CD4-positive, alpha-beta T cell treated with Interleukin-10 for 1 hour (primary cell): Measurements from ENCODE around the gene BDH1.

Source experiments
- DNase-seq: peaks from one replicate; pipeline ENCODE4 v3.0.0-alpha.2; 2020

The BDH1 gene

GRCh38 chr3:197504641-197505121 is 51.1 kb downstream of the BDH1 start:
- DNase-seq: no peak

GRCh38 chr3:197504229-197504628 is 51.5 kb downstream of the BDH1 start:
- DNase-seq: no peak

- no peak for DNase-seq
Measured at GRCh38 chr3:197503652-197504051, 52.1 kb downstream of the BDH1 start.

GRCh38 chr3:197501879-197502620 is 53.7 kb downstream of the BDH1 start:
- peak; percentile 32 for DNase-seq

GRCh38 chr3:197501496-197501878 is 54.3 kb downstream of the BDH1 start:
- peak; percentile 16 for DNase-seq

GRCh38 chr3:197500812-197501211 is 55.0 kb downstream of the BDH1 start:
- DNase-seq: no peak

GRCh38 chr3:197499427-197499826 is 56.3 kb downstream of the BDH1 start:
- no peak for DNase-seq

- DNase-seq: no peak
Measured at GRCh38 chr3:197498499-197499241, 57.1 kb downstream of the BDH1 start.

GRCh38 chr3:197496746-197497125 is 59.0 kb downstream of the BDH1 start:
- no peak for DNase-seq

GRCh38 chr3:197495999-197496745 is 59.6 kb downstream of the BDH1 start:
- no peak for DNase-seq

- DNase-seq: no peak
Measured at GRCh38 chr3:197495499-197495898, 60.3 kb downstream of the BDH1 start.

- DNase-seq: no peak
Measured at GRCh38 chr3:197495059-197495455, 60.7 kb downstream of the BDH1 start.

GRCh38 chr3:197494366-197495058 is 61.3 kb downstream of the BDH1 start:
- no peak for DNase-seq

GRCh38 chr3:197493049-197493448 is 62.7 kb downstream of the BDH1 start:
- DNase-seq: no peak

- no peak for DNase-seq
Measured at GRCh38 chr3:197491923-197492664, 63.7 kb downstream of the BDH1 start.

- DNase-seq: no peak
Measured at GRCh38 chr3:197491478-197491877, 64.3 kb downstream of the BDH1 start.

GRCh38 chr3:197490098-197491058 is 65.4 kb downstream of the BDH1 start:
- DNase-seq: no peak

GRCh38 chr3:197487911-197488391 is 67.8 kb downstream of the BDH1 start:
- no peak for DNase-seq

- DNase-seq: no peak
Measured at GRCh38 chr3:197486861-197487260, 68.9 kb downstream of the BDH1 start.

- no peak for DNase-seq
Measured at GRCh38 chr3:197485143-197485542, 70.6 kb downstream of the BDH1 start.
